AG09319 (cell line): Measurements from ENCODE around the gene WDR38.

Source experiments
- DNase-seq: peaks from one replicate; pipeline ENCODE4 v3.0.0-alpha.2; 2010; ENCODE audit warnings: low read depth; ENCODE audit errors: extremely low read depth
- CTCF ChIP-seq: IDR thresholded peaks from 2 replicates; pipeline ENCODE4 v1.5.1; 2011; ENCODE audit warnings: low read depth, mild to moderate bottlenecking, inconsistent platforms, low read length, moderate library complexity

The WDR38 gene

DNA sequence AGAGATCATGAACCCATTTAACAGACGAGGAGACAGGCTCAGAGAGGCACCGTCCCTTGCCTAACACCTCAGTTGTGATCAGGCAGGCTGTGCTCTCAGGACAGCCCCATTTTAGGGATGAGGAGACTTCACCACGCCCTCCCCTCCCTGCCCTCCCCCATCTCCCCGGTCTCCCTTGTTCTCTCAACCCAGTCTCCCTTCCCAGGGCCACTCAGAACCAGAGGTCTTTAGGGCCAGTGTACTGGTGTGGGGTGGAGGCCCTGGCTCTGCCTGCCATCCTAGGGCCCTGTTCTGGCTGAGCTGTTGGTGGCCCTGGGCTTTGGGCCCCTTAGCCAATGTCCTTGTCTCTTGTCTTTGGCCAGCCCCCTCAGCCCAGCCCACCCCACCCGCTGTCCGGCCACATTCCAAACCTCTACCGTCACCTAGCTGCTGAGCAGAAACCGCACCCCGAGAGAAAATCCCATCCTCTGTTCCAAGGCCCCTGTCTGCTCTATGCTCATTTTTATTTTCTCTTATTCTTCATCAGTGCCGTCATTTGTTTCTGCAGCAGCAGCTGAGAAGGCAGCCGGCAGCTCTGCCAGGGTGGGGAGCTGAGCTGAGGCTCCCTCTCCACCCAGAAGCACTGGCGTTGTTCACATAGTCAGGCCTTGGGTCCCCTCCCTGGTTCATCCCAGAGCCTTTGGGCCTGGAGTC is 42.5 kb upstream of the WDR38 start:
- no peak for DNase-seq
- no peak for TF ChIP-seq CTCF

DNA sequence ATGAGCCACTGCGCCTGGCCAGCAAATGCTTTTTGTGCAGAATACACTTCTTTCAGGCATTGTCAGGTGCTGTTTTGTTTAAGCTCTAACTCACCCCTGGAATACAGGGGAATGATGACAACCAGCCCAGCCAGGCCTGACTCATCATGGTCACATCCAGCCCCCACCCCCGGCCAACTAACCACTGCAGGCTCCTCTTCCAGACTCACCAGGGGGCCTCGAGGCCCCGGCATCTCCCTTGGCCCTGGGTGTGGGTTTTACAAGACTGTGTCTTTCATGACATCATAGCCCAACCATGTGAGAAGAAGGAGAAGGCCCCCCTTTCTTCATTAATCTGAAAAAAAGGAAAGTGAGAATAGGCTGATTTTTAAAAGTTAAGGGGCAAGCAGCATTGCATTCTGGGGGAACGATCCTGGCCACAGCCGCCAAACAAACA is 40.8 kb upstream of the WDR38 start:
- DNase-seq = no peak
- no peak; the same call in 1 of the 2 replicates for TF ChIP-seq CTCF

- no peak for DNase-seq
- TF ChIP-seq CTCF = no peak
These were observed 40.2 kb upstream of the WDR38 start for GRCh38 chr9:124813041-124813440.

DNA sequence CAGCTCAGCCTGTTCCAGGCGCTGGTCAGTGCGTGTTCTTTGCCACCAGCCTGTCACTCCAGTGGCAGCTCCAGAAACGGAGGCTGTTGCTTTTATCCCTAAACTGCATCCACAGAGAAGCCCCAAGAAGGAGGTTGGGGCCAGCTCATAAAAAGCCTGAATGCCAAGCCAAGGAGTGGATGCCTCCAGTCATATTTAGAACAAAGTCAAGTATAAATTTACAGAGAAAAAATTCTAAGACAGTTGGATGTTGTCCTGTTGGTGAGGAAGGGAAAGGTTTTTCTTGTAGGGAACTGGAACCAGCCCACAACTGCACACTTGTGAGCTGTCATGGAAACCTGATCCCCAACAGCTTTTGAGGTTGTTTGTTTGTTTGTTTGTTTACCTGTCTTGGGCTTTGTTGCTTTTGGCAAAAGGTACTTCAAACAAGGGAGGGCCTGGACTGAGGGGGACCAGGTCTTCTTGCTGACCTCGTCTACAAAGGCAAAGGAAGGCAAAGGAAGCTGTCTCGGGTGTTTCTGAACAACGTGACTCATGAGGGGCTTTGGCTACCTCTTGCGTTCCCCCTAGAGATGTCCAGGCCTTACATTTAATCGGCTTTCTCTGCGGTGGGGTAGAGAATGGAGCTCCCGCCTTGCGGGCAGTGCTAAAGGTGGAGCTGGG is 39.6 kb upstream of the WDR38 start:
- no peak for TF ChIP-seq CTCF
- no peak for DNase-seq

- TF ChIP-seq CTCF = no peak
- no peak for DNase-seq
These were observed 39.1 kb upstream of the WDR38 start for GRCh38 chr9:124814164-124814535.

DNA sequence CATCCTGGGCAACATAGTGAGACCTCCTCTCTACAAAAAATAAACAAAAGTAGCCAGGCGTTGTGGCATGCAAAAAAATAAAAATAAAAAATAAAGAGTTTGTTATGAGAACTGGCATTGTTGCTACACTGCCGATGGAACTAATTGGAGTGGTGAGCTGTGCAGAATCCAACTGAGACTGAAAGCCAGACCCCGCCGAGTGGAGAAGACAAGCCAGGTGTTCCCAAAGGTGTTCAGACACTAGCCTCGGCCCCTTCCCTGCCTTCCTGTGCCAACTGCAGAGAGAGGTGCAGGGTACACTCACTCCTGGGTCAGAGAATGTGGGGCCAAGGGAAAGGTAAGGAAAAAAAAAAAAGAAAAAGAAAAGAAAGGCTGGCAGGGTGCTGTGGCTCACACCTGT is 37.7 kb upstream of the WDR38 start:
- no peak for TF ChIP-seq CTCF
- DNase-seq = no peak

GRCh38 chr9:124818431-124819281 is 34.6 kb upstream of the WDR38 start:
- TF ChIP-seq CTCF = no peak
- no peak for DNase-seq
